Fibroblast of pulmonary artery (primary cell): ENCODE data around the gene RAC3.

Experiments
- DNase-seq: peaks from one replicate; pipeline ENCODE4 v3.0.0-alpha.2; 2010; ENCODE audit warnings: low read depth
- H3K4me3 ChIP-seq: replicated peaks from 2 replicates; pipeline ENCODE4 v1.5.1; 2011; ENCODE audit warnings: low read depth, mild to moderate bottlenecking, control low read depth, low read length, moderate library complexity
- CTCF ChIP-seq: IDR thresholded peaks from 2 replicates; pipeline ENCODE4 v1.5.1; 2011; ENCODE audit warnings: mild to moderate bottlenecking, control low read depth, low read length, inconsistent platforms; ENCODE audit errors: missing control alignments

RAC3 gene

GRCh38 chr17:82054351-82055022 is 23.0 kb downstream of the RAC3 start:
- TF ChIP-seq CTCF: no peak
- H3K4me3 ChIP-seq: no peak overlapping the region

GRCh38 chr17:82055023-82055964 is 23.8 kb downstream of the RAC3 start:
- no peak for DNase-seq
- no peak overlapping the region for H3K4me3 ChIP-seq
- TF ChIP-seq CTCF: no peak

More at GRCh38 chr17:82054351-82055022, 23.0 kb downstream of the RAC3 start:
- DNase-seq: no peak

GRCh38 chr17:82055965-82056728 is 24.7 kb downstream of the RAC3 start:
- DNase-seq: no peak
- H3K4me3 ChIP-seq: no peak overlapping the region
- TF ChIP-seq CTCF: no peak

- no peak overlapping the region for H3K4me3 ChIP-seq
- TF ChIP-seq CTCF: no peak
- DNase-seq: no peak
Measured at GRCh38 chr17:82056729-82057621, 25.5 kb downstream of the RAC3 start.

GRCh38 chr17:82058230-82058854 is 26.9 kb downstream of the RAC3 start:
- DNase-seq: no peak
- no peak overlapping the region for H3K4me3 ChIP-seq
- TF ChIP-seq CTCF: no peak
